Lung microvascular endothelial cell (primary cell): ENCODE data around the gene CYLD. TPM values are rescaled to one million over a fixed set of nuclear protein-coding genes. Genes with fewer than 3 reads are reported as not detected.

Experiments
- DNase-seq, 2 donors: peaks; one replicate each; pipeline versions ENCODE4 v3.0.0 to v3.0.0-alpha.2; 2010; ENCODE audit warnings: low read depth in 2 of 2
- total RNA-seq: library from RNA; depleted of rRNA; stranded (reverse); fragments of >200 nt; gene quantifications from 2 replicates; pipeline ENCODE4 v1.2.1, GENCODE V29; 2014

Gene CYLD
- total RNA-seq, 1 donor from 2014 or later, result 32.1 TPM

DNA sequence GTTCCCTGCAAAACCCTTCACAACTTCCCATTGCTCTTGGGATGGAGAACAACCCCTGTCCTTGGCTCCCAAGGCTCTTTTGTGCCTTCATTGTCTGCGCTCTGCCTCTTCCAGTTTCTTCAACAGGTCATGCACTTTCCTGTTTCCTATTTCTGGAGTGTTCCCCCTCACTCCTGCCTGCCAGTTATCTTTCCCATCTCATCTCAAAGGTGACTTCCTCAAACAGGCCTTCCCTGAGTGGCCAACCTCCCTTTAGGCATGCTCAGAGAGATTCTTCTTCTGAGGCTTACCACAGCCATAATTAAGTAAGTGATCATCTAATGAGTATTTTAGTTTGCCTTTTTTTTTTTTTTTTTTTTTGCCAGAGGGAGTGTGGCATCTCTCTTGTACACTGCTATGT, 2.9 kb upstream of the CYLD start:
- DNase-seq, result no peak

GRCh38 chr16:50740736-50741135, 1.1 kb upstream of the CYLD start:
- DNase-seq, result peak in 1 of 2 donors; percentile 32

DNA sequence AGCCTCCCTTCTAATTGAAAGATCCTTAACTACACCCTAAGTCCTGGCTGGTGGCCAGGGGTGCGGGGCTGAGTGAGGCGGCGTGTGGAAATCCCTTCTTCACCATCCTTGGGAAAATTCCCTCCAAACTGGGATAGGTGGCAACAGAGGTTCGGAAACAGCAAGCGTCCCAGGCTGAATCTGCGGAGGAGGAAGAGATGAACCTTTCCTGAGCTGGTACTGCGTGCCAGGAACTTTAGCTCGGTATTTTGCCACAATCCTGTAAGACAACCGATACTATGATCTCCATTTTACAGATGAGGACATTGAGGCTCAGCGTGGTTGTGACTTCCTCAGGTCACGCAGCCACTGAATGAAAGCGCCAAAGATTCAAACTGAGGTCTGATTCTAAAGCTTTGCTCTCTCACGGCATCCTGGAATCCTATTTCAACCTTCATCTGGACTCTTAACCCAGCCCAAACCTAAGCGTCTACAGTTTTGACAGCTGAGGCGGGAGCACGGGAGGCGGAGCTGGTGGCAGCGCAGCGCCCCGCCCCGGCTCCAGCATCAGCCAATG, 583 bp upstream of the CYLD start:
- no peak for DNase-seq

DNA sequence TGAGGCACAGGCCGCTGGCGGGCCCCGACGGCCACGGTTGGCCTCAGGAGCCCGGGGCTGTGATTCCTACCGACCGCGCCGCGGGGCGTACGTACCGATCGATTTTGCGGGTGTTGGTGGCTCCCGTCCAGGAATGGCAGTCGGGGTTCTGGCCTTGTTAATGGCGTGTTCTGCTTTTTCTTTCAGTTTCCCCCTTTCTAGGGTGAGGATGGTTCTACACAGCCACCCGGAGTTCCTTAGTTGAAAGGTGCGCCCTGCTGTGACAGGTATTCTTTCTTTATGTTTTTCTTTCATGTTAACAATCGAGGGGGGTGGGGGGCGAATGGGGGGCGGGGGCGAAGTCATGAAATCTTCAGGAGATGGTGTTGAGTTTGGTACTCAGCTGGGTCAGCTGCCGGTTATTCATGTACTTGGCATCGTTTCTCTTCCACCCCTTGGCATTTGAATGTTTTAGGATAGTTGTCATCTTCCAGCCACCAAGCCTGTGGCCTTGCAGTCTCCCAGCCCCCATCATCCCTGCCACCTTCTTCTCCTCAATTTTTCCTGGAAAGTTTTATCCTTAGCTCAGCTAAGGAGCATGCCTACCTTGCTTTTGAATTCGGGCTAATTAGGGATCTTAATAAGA, 802 bp downstream of the CYLD start:
- peak; percentile 32 to 37 for DNase-seq

DNA sequence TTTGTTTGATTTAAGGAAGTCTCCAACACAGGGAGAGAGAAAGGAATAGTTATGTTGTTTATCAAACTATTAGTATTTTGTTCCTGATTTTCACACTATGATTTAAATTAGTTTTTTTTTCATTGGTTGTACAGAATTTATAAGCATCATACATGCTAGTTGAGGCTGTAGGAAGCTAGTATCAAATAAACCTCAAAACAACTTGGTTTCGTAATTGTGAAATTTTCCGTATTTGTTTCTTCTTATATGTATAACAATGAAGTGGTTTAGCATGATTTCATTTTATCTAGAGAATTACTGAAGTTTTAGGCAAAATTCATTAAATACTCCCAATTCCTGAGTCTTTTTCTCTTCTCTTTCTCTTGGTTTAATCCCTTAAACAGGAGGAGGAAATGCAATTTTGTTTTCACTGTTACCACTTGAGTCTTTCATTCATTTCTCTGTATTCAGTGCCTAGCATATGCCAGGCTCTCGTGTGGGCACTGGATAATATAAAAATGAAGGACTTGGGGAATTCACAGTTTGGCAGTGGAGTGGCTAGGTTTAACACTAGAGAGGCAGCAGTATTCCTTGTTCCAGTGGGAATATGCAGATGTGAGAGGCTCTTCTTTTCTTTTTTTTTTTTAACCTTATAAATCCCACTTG, 1.8 kb downstream of the CYLD start:
- no peak for DNase-seq

DNA sequence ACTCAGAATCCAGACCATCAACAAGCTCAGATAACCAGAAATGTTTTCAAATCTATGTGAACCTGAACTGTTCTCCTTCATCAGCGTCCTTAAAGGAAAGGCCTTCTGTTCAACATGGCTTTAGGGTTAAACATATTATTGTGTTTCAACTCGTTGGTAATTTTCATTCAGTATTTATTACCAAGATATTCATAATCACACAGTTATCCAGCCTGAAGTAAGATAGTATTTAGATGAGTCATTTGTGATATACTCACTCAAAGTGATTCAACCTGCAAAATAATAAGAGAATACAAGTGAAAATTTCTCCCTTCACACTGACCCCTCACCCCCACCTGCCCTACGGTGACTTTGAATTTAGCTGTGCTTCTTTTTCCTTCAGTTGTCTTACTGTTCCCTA, 3.0 kb downstream of the CYLD start:
- DNase-seq, result peak in 1 of 2 donors; percentile 27

DNA sequence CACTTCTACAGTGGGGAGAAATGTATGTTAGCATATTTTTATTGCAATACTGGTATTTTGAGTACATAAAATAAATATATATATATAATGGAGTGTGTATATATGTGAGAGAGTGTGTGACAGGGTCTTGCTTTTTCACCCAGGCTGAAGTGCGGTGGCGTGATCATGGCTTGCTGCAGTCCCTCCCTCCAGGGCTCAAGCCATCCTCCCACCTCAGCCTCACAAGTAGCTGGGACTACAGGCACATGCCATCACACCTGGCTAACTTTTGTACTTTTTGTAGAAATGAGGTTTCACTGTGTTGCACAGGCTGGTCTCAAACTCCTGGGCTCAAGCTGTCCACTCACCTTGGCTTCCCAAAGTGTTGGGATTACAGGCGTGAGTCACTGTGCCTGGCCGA, 4.1 kb downstream of the CYLD start:
- DNase-seq, result no peak

GRCh38 chr16:50747207-50747956, 5.5 kb downstream of the CYLD start:
- peak; percentile 8 to 52 for DNase-seq

GRCh38 chr16:50751528-50751927, 9.6 kb downstream of the CYLD start:
- DNase-seq, result peak in 1 of 2 donors; percentile 24

GRCh38 chr16:50752471-50753235, 10.8 kb downstream of the CYLD start:
- no peak for DNase-seq

DNA sequence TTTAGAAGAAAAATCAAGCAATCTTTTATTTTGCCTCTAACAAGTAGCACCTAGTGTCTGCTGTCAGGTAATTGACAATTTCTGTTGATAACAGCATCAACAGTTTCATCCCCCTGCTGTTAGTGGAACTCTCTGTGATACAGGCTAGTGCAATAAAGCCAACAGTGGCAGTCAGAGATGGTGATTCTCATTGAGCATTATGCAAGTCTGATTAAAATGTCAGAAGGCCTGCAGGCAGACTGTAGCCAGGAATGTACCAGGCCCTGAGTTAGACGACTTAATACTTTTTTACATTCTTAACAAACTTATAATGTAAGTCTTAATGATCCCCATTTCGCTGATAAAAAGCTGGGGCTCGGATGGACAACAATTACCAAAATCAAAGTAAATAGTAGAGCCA, 14.6 kb downstream of the CYLD start:
- no peak for DNase-seq

GRCh38 chr16:50761267-50761666, 19.4 kb downstream of the CYLD start:
- no peak for DNase-seq

GRCh38 chr16:50762241-50762640, 20.4 kb downstream of the CYLD start:
- DNase-seq, result peak in 1 of 2 donors; percentile 36

DNA sequence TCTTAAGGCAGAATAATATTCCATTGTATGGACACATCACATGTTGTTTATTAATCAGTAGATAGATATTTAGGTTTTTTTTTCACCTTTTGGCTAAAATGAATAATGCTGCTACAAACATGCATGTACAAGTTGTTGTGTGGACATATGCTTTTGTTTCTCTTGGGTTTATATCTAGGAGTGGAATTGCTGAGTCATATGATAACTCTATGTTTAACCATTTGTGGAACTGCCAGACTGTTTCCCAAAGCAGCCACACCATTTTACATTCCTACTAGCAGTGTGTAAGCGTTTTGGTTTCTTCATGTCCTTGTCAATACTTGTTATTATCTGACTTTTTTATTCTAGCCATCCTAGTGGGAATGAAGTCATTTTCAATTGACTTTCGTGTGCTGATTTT, 21.3 kb downstream of the CYLD start:
- DNase-seq, result no peak

- no peak for DNase-seq
Observed at GRCh38 chr16:50765260-50765659, 23.4 kb downstream of the CYLD start.

DNA sequence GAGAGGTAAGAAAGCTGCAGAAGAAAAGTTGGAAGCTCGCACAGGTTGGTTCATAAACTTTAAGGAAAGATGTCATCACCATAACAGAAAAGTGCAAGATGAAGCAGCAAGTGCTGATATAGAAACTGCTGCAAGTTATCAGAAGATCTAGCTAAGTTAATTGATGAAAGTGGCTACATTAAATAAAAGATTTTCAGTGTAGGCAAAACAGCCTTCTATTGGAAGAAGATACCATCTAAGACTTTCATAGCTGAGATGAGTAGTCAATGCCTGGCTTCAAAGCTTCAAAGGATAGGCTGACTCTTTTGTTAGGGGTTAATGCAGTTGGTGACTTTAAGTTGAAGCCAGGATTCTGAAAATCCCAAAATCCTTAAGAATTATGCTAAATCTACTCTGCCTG, 24.0 kb downstream of the CYLD start:
- no peak for DNase-seq

DNA sequence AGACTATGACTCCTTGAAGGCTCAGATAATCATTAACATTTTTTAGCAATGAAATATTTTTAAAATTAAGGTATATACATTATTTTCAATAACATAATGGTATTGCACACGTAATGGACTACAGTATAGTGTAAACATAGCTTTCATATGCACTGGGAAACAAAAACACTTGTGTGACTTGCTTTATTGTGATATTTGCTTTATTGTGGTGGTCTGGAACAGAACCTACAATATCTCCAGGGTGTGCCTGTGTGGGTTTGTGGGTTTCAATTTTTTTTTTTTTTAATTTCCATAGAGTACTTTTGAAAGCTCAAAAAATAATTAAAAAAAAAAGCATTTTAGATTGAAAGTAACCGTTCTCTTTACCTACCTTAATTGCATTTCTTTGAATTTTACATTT, 25.3 kb downstream of the CYLD start:
- no peak for DNase-seq

DNA sequence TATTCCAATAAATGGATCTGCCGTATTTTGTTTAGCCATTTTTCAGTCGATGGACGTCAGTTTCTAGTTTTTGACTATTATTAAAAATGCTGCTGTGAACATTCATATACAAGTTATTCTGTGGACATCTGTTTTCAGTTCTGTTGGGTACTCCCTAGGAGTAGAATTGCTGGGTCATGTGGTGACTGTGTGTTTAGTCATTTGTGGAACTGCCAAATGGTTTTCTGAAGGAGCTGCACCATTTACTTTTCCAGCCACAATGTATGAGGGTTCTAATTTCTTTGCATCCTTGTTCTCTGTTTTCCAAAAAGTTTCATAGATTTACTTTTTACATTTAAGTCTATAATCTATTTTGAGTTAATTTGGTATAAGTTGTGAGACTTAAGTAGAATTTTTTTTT, 29.5 kb downstream of the CYLD start:
- no peak for DNase-seq

GRCh38 chr16:50774405-50774804, 32.5 kb downstream of the CYLD start:
- no peak for DNase-seq

- no peak for DNase-seq
Observed at GRCh38 chr16:50774960-50775359, 33.1 kb downstream of the CYLD start.

GRCh38 chr16:50776037-50776436, 34.2 kb downstream of the CYLD start:
- no peak for DNase-seq
